NCI-H748 treated with DMSO at 0.1 percent for 48 hours (cell line): ENCODE measurements around the gene TRIM8.

ENCODE experiments used
- DNase-seq: peaks from one replicate; lab custom pipeline; 2025; lab: John Stamatoyannopoulos, UW

Gene TRIM8

GRCh38 chr10:102633287-102633686 is 11.0 kb upstream of the TRIM8 start:
- DNase-seq = no peak

GRCh38 chr10:102633848-102634247 is 10.4 kb upstream of the TRIM8 start:
- no peak for DNase-seq

- no peak for DNase-seq
Measured at GRCh38 chr10:102634686-102635085, 9.6 kb upstream of the TRIM8 start.

GRCh38 chr10:102635377-102635776 is 8.9 kb upstream of the TRIM8 start:
- no peak for DNase-seq

- DNase-seq = no peak
Measured at GRCh38 chr10:102639537-102639936, 4.7 kb upstream of the TRIM8 start.

- no peak for DNase-seq
Measured at GRCh38 chr10:102641402-102641801, 2.9 kb upstream of the TRIM8 start.

GRCh38 chr10:102641880-102642735 is 2.2 kb upstream of the TRIM8 start:
- peak; percentile 88 for DNase-seq

- DNase-seq = peak; percentile 16
Measured at GRCh38 chr10:102642736-102643335, 1.4 kb upstream of the TRIM8 start.

GRCh38 chr10:102643336-102644065 is 778 bp upstream of the TRIM8 start:
- peak; percentile 3 for DNase-seq

- DNase-seq = peak; percentile 23
Measured at GRCh38 chr10:102644646-102645387, 538 bp downstream of the TRIM8 start.

- peak; percentile 6 for DNase-seq
Measured at GRCh38 chr10:102645388-102645740, 1.1 kb downstream of the TRIM8 start.

- peak; percentile 21 for DNase-seq
Measured at GRCh38 chr10:102645741-102646609, 1.7 kb downstream of the TRIM8 start.

GRCh38 chr10:102646610-102647442 is 2.5 kb downstream of the TRIM8 start:
- peak; percentile 21 for DNase-seq

- DNase-seq = no peak
Measured at GRCh38 chr10:102647443-102648268, 3.4 kb downstream of the TRIM8 start.

- DNase-seq = no peak
Measured at GRCh38 chr10:102648269-102648888, 4.1 kb downstream of the TRIM8 start.

GRCh38 chr10:102648889-102649796 is 4.9 kb downstream of the TRIM8 start:
- no peak for DNase-seq

GRCh38 chr10:102649797-102650654 is 5.7 kb downstream of the TRIM8 start:
- no peak for DNase-seq
